Muscle of leg (tissue), 11 donors: Measurements from ENCODE around the gene METRNL. TPM values are rescaled to one million over a fixed set of nuclear protein-coding genes. Genes with fewer than 3 reads are reported as not detected.

Source experiments
- DNase-seq: peaks from one replicate; pipeline ENCODE4 v3.0.0; 2013
- H3K27ac ChIP-seq: one replicate; pipeline ENCODE4 v1.5.1; 2013; ENCODE audit warnings: mild to moderate bottlenecking, low read length, control low read depth
- H3K27me3 ChIP-seq: one replicate; pipeline ENCODE4 v1.6.1; 2013; ENCODE audit warnings: low read length; ENCODE audit not compliant: control insufficient read depth, insufficient read depth
- H3K36me3 ChIP-seq: one replicate; pipeline ENCODE4 v1.6.1; 2013; ENCODE audit warnings: low read length; ENCODE audit not compliant: control insufficient read depth, insufficient read depth
- H3K4me1 ChIP-seq: one replicate; pipeline ENCODE4 v1.6.1; 2013; ENCODE audit warnings: low read length; ENCODE audit not compliant: control insufficient read depth, insufficient read depth
- H3K4me3 ChIP-seq: one replicate; pipeline ENCODE4 v1.5.1; 2013; ENCODE audit warnings: low read length, control low read depth
- H3K9me3 ChIP-seq: replicated peaks from 2 replicates; pipeline ENCODE4 v1.6.1; 2013; ENCODE audit warnings: low read depth, low read length; ENCODE audit not compliant: control insufficient read depth
- WGBS: methylation state at CpG from one replicate; pipeline ENCODE4 v1.1.5; 2013; ENCODE audit warnings: missing lambda C conversion rate; ENCODE audit not compliant: insufficient coverage; 5-methylcytosine and 5-hydroxymethylcytosine counted together
- polyA plus RNA-seq, 8 donors: library from polyadenylated mRNA; unstranded; fragments of 120-200 nt; gene quantifications; one replicate each; pipeline versions ENCODE4 v1.2.1 to v1.2.3, GENCODE V29; 2013; ENCODE audit warnings: inconsistent platforms in 1 of 8, low replicate concordance in 1 of 8; ENCODE audit not compliant: insufficient read length in 8 of 8, insufficient read depth in 1 of 8
- total RNA-seq: library from RNA; stranded (reverse); fragments of 120-200 nt; gene quantifications from one replicate; pipeline ENCODE4 v1.2.4, GENCODE V29; 2013

Gene METRNL
- total and polyA plus RNA-seq, 9 donors = 21.5 to 37.8 (median 30.2) TPM

- no peaks in the 10 kb centered on the region for H3K27me3 ChIP-seq
- H3K36me3 ChIP-seq = no peaks in the 10 kb centered on the region
- no peak overlapping the region for H3K4me3 ChIP-seq
- DNase-seq = no peak
- no peak overlapping the region for H3K27ac ChIP-seq
- 69% methylated on average over 24 of the region's 30 CpGs for WGBS
- peaks cover 28% of the 10 kb centered on the region for H3K4me1 ChIP-seq
- no peaks in the 10 kb centered on the region for H3K9me3 ChIP-seq
Measured at GRCh38 chr17:83056583-83057396, 22.6 kb upstream of the METRNL start.

GRCh38 chr17:83057397-83057761, 22.0 kb upstream of the METRNL start:
- Histone ChIP-seq H3K4me3 (no peak overlapping the region), H3K27me3 (no peaks in the 10 kb centered on the region), H3K27ac (no peak overlapping the region), H3K36me3 (no peaks in the 10 kb centered on the region), H3K4me1 (peaks cover 22% of the 10 kb centered on the region), H3K9me3 (no peaks in the 10 kb centered on the region)
- 71% methylated on average over 5 of the region's 14 CpGs for WGBS
- DNase-seq = no peak

- Histone ChIP-seq H3K4me3 (no peak overlapping the region), H3K4me1 (peaks cover 20% of the 10 kb centered on the region), H3K36me3 (no peaks in the 10 kb centered on the region), H3K27ac (no peak overlapping the region), H3K9me3 (no peaks in the 10 kb centered on the region), H3K27me3 (no peaks in the 10 kb centered on the region)
- WGBS = 88% methylated on average over 19 of the region's 19 CpGs
- DNase-seq = peak; percentile 1
Measured at GRCh38 chr17:83057793-83058265, 21.6 kb upstream of the METRNL start.

- Histone ChIP-seq H3K4me1 (peaks cover 18% of the 10 kb centered on the region), H3K27ac (no peak overlapping the region), H3K4me3 (no peak overlapping the region), H3K36me3 (no peaks in the 10 kb centered on the region), H3K27me3 (no peaks in the 10 kb centered on the region), H3K9me3 (no peaks in the 10 kb centered on the region)
- WGBS = 81% methylated on average over 20 of the region's 20 CpGs
- DNase-seq = peak; percentile 16
Measured at GRCh38 chr17:83058266-83058798, 21.1 kb upstream of the METRNL start.

- H3K36me3 ChIP-seq = no peaks in the 10 kb centered on the region
- H3K4me3 ChIP-seq = no peak overlapping the region
- no peak overlapping the region for H3K27ac ChIP-seq
- peak; percentile 0 for DNase-seq
- H3K4me1 ChIP-seq = peaks cover 4% of the 10 kb centered on the region
- no peaks in the 10 kb centered on the region for H3K9me3 ChIP-seq
- WGBS = 86% methylated on average over 7 of the region's 8 CpGs
- H3K27me3 ChIP-seq = no peaks in the 10 kb centered on the region
Measured at GRCh38 chr17:83061586-83061985, 17.8 kb upstream of the METRNL start.

- H3K4me1 ChIP-seq = peaks cover 2% of the 10 kb centered on the region
- no peaks in the 10 kb centered on the region for H3K36me3 ChIP-seq
- no peaks in the 10 kb centered on the region for H3K9me3 ChIP-seq
- peak; percentile 1 for DNase-seq
- WGBS = 73% methylated on average over 23 of the region's 24 CpGs
- H3K27me3 ChIP-seq = no peaks in the 10 kb centered on the region
- H3K4me3 ChIP-seq = no peak overlapping the region
- no peak overlapping the region for H3K27ac ChIP-seq
Measured at GRCh38 chr17:83062011-83062817, 17.2 kb upstream of the METRNL start.

- Histone ChIP-seq H3K4me3 (no peak overlapping the region), H3K36me3 (no peaks in the 10 kb centered on the region), H3K27ac (no peak overlapping the region), H3K27me3 (no peaks in the 10 kb centered on the region), H3K9me3 (no peaks in the 10 kb centered on the region), H3K4me1 (peaks cover 2% of the 10 kb centered on the region)
- 82% methylated on average over 12 of the region's 30 CpGs for WGBS
- DNase-seq = peak; percentile 11
Measured at GRCh38 chr17:83062818-83063671, 16.4 kb upstream of the METRNL start.

- H3K4me3 ChIP-seq = no peak overlapping the region
- DNase-seq = peak; percentile 0
- 84% methylated on average over 12 of the region's 18 CpGs for WGBS
- H3K36me3 ChIP-seq = no peaks in the 10 kb centered on the region
- H3K27ac ChIP-seq = no peak overlapping the region
- peaks cover 2% of the 10 kb centered on the region for H3K4me1 ChIP-seq
- no peaks in the 10 kb centered on the region for H3K9me3 ChIP-seq
- no peaks in the 10 kb centered on the region for H3K27me3 ChIP-seq
Measured at GRCh38 chr17:83064021-83064731, 15.2 kb upstream of the METRNL start.
